HepG2 (cell line): ENCODE data around the gene PIWIL1. TPM values are rescaled to one million over a fixed set of nuclear protein-coding genes. Genes with fewer than 3 reads are reported as not detected.

Source experiments
- ATAC-seq: fragments of 200-7000 bp; cut with Tn5 transposase; 3 replicates; pipeline ENCODE4 v1.9.1; 2020; ENCODE audit warnings: mild to moderate bottlenecking, moderate library complexity
- BruUV-seq: library from RNA; stranded (reverse); fragments of 400-500 nt; replicated peaks from 2 replicates; lab custom pipeline; 2021; lab: Mats Ljungman, UMichigan
- CTCF ChIA-PET: fragments of 300-600 bp; formaldehyde crosslinking; extraction: SDS; loops from one replicate; lab custom pipeline; 2021; ENCODE audit warnings: low total read pairs, inconsistent platforms, low intra/inter-chr PET ratio; lab: Yijun Ruan, JAX
- POLR2A ChIA-PET: fragments of 350-600 bp; sonication (Branson Sonifier 250); formaldehyde crosslinking; loops from one replicate; lab custom pipeline; 2020; ENCODE audit warnings: antibody characterized with exemption, inconsistent platforms; lab: Yijun Ruan, JAX
- DNase-seq: peaks from one replicate; pipeline ENCODE4 v3.0.0-alpha.2; 2015; ENCODE audit warnings: low spot score
- FAIRE-seq: peaks from 3 replicates; lab custom pipeline; 2011; peaks lifted over from hg19 to GRCh38; lab: Jason Lieb, UNC
- H2AFZ ChIP-seq: one replicate; pipeline ENCODE4 v1.6.1; 2011; ENCODE audit warnings: low read length, inconsistent platforms
- H3K27ac ChIP-seq: fragments of 300-600 bp; 3 replicates; pipeline ENCODE4 v1.8.0; 2011; ENCODE audit warnings: mixed run types, mild to moderate bottlenecking, mixed read lengths, low read length, inconsistent platforms; ENCODE audit not compliant: insufficient read depth; ENCODE audit errors: extremely low read length
- H3K27me3 ChIP-seq, 2 experiments: fragments of 200-600 bp in 1 of 2; 2 replicates in 1 of 2; 3 replicates in 1 of 2; pipeline versions ENCODE4 v1.6.0 to v1.8.0; 2011; ENCODE audit warnings: low read length in 2 of 2, mild to moderate bottlenecking in 2 of 2, moderate library complexity in 2 of 2, inconsistent platforms in 1 of 2; ENCODE audit not compliant: insufficient read depth in 2 of 2, control insufficient read depth in 1 of 2
- H3K36me3 ChIP-seq, 2 experiments: fragments of 200-600 bp in 1 of 2; replicated peaks in 1 of 2; 2 replicates in 1 of 2; 3 replicates in 1 of 2; pipeline versions ENCODE4 v1.5.1 to v1.8.0; 2011; ENCODE audit warnings: low read length in 2 of 2, inconsistent platforms in 1 of 2; ENCODE audit not compliant: insufficient read depth in 2 of 2, control insufficient read depth in 1 of 2
- H3K4me1 ChIP-seq: 2 replicates; pipeline ENCODE4 v1.5.1; 2012; ENCODE audit warnings: low read length, inconsistent platforms; ENCODE audit not compliant: insufficient read depth
- H3K4me2 ChIP-seq: 2 replicates; pipeline ENCODE4 v1.6.0; 2011; ENCODE audit warnings: low read depth, low read length, inconsistent platforms
- H3K4me3 ChIP-seq, 3 experiments: fragments of 200-600 bp in 1 of 3; sonication (generic), shearing (Covaris generic) in 1 of 3; replicated peaks in 1 of 3; 2 replicates each; pipeline ENCODE4 v1.5.1; 2011 to 2016; ENCODE audit warnings: low read length in 3 of 3, inconsistent platforms in 2 of 3, low read depth in 2 of 3, mild to moderate bottlenecking in 2 of 3, control low read depth in 1 of 3, mixed read lengths in 1 of 3; ENCODE audit not compliant: insufficient read depth in 1 of 3
- H3K79me2 ChIP-seq: one replicate; pipeline ENCODE4 v1.6.1; 2011; ENCODE audit warnings: low read length, inconsistent platforms; ENCODE audit not compliant: insufficient read depth
- H3K9ac ChIP-seq: 2 replicates; pipeline ENCODE4 v1.6.0; 2011; ENCODE audit warnings: mild to moderate bottlenecking, low read depth, low read length, inconsistent platforms; ENCODE audit not compliant: insufficient read depth
- H3K9me3 ChIP-seq: 2 replicates; pipeline ENCODE4 v1.5.1; 2012; ENCODE audit warnings: mild to moderate bottlenecking, low read length
- H4K20me1 ChIP-seq: 2 replicates; pipeline ENCODE4 v1.6.0; 2011; ENCODE audit warnings: inconsistent platforms, mild to moderate bottlenecking, low read length, moderate library complexity; ENCODE audit not compliant: insufficient read depth
- CEBPB ChIP-seq: IDR thresholded peaks from 2 replicates; pipeline ENCODE4 v1.6.1; 2011; ENCODE audit warnings: low read depth, low read length, improper control_type of control experiment, borderline replicate concordance
- MYC ChIP-seq: sonication (generic); formaldehyde crosslinking; IDR thresholded peaks from 2 replicates; pipeline ENCODE4 v1.9.0; 2021; ENCODE audit warnings: missing genetic modification reagents, borderline replicate concordance
- NFE2L2 ChIP-seq: fragments of 150-350 bp; IDR thresholded peaks from 2 replicates; pipeline ENCODE4 v1.6.1; 2014; ENCODE audit warnings: low read length
- NR2F2 ChIP-seq: IDR thresholded peaks from 2 replicates; pipeline ENCODE4 v1.6.1; 2012; ENCODE audit warnings: low read depth, inconsistent platforms, borderline replicate concordance
- RARG ChIP-seq: sonication (generic); formaldehyde crosslinking; IDR thresholded peaks from 2 replicates; pipeline ENCODE4 v1.4.0; 2020; ENCODE audit warnings: low read depth, mild to moderate bottlenecking, missing genetic modification reagents
- SP140L ChIP-seq: sonication (generic); formaldehyde crosslinking; IDR thresholded peaks from 2 replicates; pipeline ENCODE4 v1.4.0; 2020; ENCODE audit warnings: missing genetic modification reagents, borderline replicate concordance
- WIZ ChIP-seq: sonication (generic); formaldehyde crosslinking; IDR thresholded peaks from 2 replicates; pipeline ENCODE4 v1.5.1; 2020; ENCODE audit warnings: mild to moderate bottlenecking, missing genetic modification reagents
- WGBS: methylation state at CpG from one replicate; pipeline ENCODE4 v1.1.6; 2017; ENCODE audit warnings: low lambda C conversion rate; 5-methylcytosine and 5-hydroxymethylcytosine counted together
- in situ Hi-C: cut with HindIII; loops from 2 replicates; pipeline ENCODE4 v1.10.0; 2017; ENCODE audit warnings: low pct_unique_long_range_greater_than_20kb; ENCODE audit not compliant: extremely low pct_ligation_motif_present
- intact Hi-C: fragments of 100-400 bp; cut with micrococcal nuclease; formaldehyde crosslinking; loops from one replicate; pipeline ENCODE4 v1.10.0; 2022; ENCODE audit not compliant: unreplicated experiment
- polyA plus RNA-seq, 8 experiments: library from polyadenylated mRNA; depleted of rRNA in 3 of 8; stranded (reverse) in 7 of 8; unstranded in 1 of 8; fragments of >200 nt; fragmentation: Illumina TruSeq in 4 of 8; extraction: Trizol in 4 of 8; gene quantifications; 2 replicates each; pipeline versions ENCODE4 v1.2.1 to v1.2.3, GENCODE V29; 2011 to 2016; ENCODE audit warnings: low read depth in 4 of 8, missing spikeins in 1 of 8, mixed read lengths in 1 of 8; ENCODE audit not compliant: insufficient read depth in 1 of 8
- total RNA-seq, 5 experiments: library from RNA; depleted of rRNA; stranded (reverse); fragments of >200 nt; fragmentation: Illumina TruSeq; extraction: Trizol; gene quantifications; 2 replicates each; pipeline ENCODE4 v1.2.3, GENCODE V29; 2016; ENCODE audit warnings: low read depth in 1 of 5

The PIWIL1 gene
- total and polyA plus RNA-seq, 2 of the 13 experiments (the other 11 are each of a cell fraction or from before 2014, with no cell fraction given): not detected

GRCh38 chr12:130334399-130334798 is 3.3 kb upstream of the PIWIL1 start:
- 51% methylated on average over 8 of the region's 8 CpGs for WGBS
- H4K20me1 ChIP-seq: no peaks in the 10 kb centered on the region
- ChIA-PET POLR2A (no interaction called here), CTCF (interaction anchor here (1.7 kb wide), 1 partner anchor 287 kb away, joined by 17 read pairs; no protein-coding TSS in a partner anchor)
- FAIRE-seq (no peak), DNase-seq (no peak), ATAC-seq (no peak)
- no peak overlapping the region for H3K9ac ChIP-seq
- H3K4me2 ChIP-seq: no peak overlapping the region
- intact Hi-C loops: no loop called here
- no peak overlapping the region for H2AFZ ChIP-seq
- TF ChIP-seq CEBPB (peak; percentile 72), NR2F2 (no peak)
- H3K4me1 ChIP-seq: no peaks in the 10 kb centered on the region
- no peak overlapping the region for H3K4me3 ChIP-seq
- in situ Hi-C loops: no loop called here
- H3K9me3 ChIP-seq: no peaks in the 10 kb centered on the region
- peaks cover 2 to 27% of the 10 kb centered on the region in 2 experiments for H3K27me3 ChIP-seq
- no TSS peak for BruUV-seq
- H3K27ac ChIP-seq: no peak overlapping the region
- no peaks in the 10 kb centered on the region for H3K36me3 ChIP-seq
- H3K79me2 ChIP-seq: no peaks in the 10 kb centered on the region

- FAIRE-seq (no peak), DNase-seq (no peak), ATAC-seq (no peak)
- in situ Hi-C loops: loop anchor here (5.0 kb wide), 1 partner anchor 288 kb away; no protein-coding TSS in a partner anchor
- Histone ChIP-seq H2AFZ (no peak overlapping the region), H3K9ac (no peak overlapping the region), H3K79me2 (no peaks in the 10 kb centered on the region), H4K20me1 (no peaks in the 10 kb centered on the region), H3K4me1 (no peaks in the 10 kb centered on the region), H3K4me3 (no peak overlapping the region), H3K36me3 (no peaks in the 10 kb centered on the region), H3K4me2 (no peak overlapping the region), H3K9me3 (no peaks in the 10 kb centered on the region), H3K27me3 (peaks cover 2 to 27% of the 10 kb centered on the region in 2 experiments), H3K27ac (no peak overlapping the region)
- ChIA-PET POLR2A (no interaction called here), CTCF (interaction anchor here (0.8 to 1.7 kb wide), 5 partner anchors 54 to 308 kb away, joined by 3 to 17 read pairs (median 6); no protein-coding TSS in a partner anchor)
- intact Hi-C loops: loop anchor here (1.0 kb wide), 2 partner anchors 288 to 309 kb away; no protein-coding TSS in a partner anchor
- no peak for TF ChIP-seq RARG (CRISPR knock-in tag)
- no peak for TF ChIP-seq SP140L (CRISPR knock-in tag)
- TF ChIP-seq MYC (CRISPR knock-in tag): no peak
- TF ChIP-seq NFE2L2: 0 out of 2 replicates have a peak, but pooled peaks have one; percentile 35
- no peak for TF ChIP-seq WIZ (CRISPR knock-in tag)
- WGBS: 15% methylated on average over 14 of the region's 15 CpGs
- no TSS peak for BruUV-seq
Measured at GRCh38 chr12:130334937-130335336, 2.8 kb upstream of the PIWIL1 start.
